ENCODE data around the gene LRMDA. TPM values are rescaled to one million over a fixed set of nuclear protein-coding genes. Genes with fewer than 3 reads are reported as not detected.

LRMDA gene
- total RNA-seq, 5 donors from 2014 or later (not counting 1 experiment from before 2014, with no cell fraction given): 0.30 to 1.2 TPM; not detected in 3

DNA sequence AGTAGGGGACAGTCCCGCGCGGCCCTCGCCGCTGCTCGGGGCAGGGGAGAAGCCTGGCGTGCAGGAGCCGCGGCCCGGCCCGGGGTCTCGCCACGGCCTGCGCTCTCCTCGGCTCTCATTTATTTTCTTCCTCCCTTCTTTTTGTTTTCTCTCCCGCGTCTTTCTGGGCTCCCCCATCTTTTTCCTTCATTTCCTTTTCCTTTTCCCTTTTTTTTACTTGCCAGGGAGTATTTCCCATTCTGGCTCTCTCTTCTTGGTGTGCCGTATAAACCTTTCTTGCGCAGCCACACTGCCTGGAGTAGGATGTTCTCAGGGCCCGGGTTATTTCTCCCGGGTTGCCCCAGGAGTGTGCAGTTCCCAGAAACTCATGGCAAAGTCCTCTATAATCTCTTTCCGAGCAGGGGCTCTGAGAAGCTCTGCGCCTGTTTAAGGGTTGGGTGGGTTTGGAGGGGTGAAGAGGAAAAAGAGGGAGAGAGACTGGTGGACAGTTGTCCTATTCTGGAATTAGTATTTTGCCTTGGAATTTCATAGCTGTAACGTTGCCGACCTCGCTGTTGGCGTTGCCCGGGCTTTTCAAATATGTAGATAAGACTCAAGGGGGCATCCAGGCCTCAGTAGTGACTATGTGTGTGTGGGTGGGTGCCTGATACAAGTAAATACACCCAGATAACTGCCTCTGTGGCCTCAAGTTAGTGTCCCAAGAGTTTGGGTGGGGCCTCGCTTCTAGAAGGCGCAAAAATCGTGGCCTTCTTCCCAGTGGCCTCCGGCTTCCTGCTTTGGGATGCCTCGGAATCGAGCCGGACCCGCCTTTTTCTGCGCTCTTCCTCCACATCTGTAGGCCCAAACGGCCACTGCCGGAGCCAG lies 25.6 kb upstream of the LRMDA start:
- Histone ChIP-seq H3K4me1 (ENCODE audit: control insufficient read depth in 1 of 2, extremely low read depth in 1 of 2, insufficient read depth in 2 of 2, low read length in 2 of 2) (peaks cover 4 to 55% of the 10 kb centered on the region in 2 experiments), H3K4me3 (ENCODE audit: control insufficient read depth in 1 of 2, extremely low read depth in 1 of 2, low read length in 1 of 2) (no peak overlapping the region), H3K36me3 (ENCODE audit: control insufficient read depth in 2 of 2, extremely low read depth in 1 of 2, insufficient read depth in 1 of 2, low read length in 1 of 2) (no peaks in the 10 kb centered on the region), H3K27me3 (replicated peaks in 1 of 2; ENCODE audit: control insufficient read depth in 2 of 2, extremely low read depth in 1 of 2, insufficient read depth in 2 of 2, low read length in 1 of 2) (peaks cover 0 to 92% of the 10 kb centered on the region in 2 experiments), H3K9me3 (no peaks in the 10 kb centered on the region), H3K27ac (ENCODE audit: low read length) (no peak overlapping the region)
- DNase-seq (no peak), ATAC-seq (replicated peaks in 1 of 4) (no peak)
- H3K9me3 Mint-ChIP-seq: no peaks in the 10 kb centered on the region
- WGBS (ENCODE audit: insufficient coverage): 86% methylated on average over 36 of the region's 39 CpGs
- peaks cover 41 to 53% (median 45%) of the 10 kb centered on the region in 3 donors for H3K4me1 Mint-ChIP-seq
- H3K27ac Mint-ChIP-seq: no peak overlapping the region
- H3K27me3 Mint-ChIP-seq: peaks cover 44 to 73% of the 10 kb centered on the region in 2 donors
- POLR2A ChIA-PET: interaction anchor here in 1 of 2 donors (0.7 kb wide), 1 partner anchor 1555 kb away, joined by 4 read pairs; no protein-coding TSS in a partner anchor
- no peaks in the 10 kb centered on the region for H3K36me3 Mint-ChIP-seq
- H3K4me3 Mint-ChIP-seq: peak overlapping the region in 2 of 3 donors; percentile 21 to 58
- CTCF ChIA-PET: no interaction called here

GRCh38 chr10:75406462-75407223 lies 24.8 kb upstream of the LRMDA start:
- Histone ChIP-seq H3K36me3 (ENCODE audit: control insufficient read depth in 2 of 2, extremely low read depth in 1 of 2, insufficient read depth in 1 of 2, low read length in 1 of 2) (no peaks in the 10 kb centered on the region), H3K27ac (ENCODE audit: low read length) (no peak overlapping the region), H3K9me3 (no peaks in the 10 kb centered on the region), H3K4me3 (ENCODE audit: control insufficient read depth in 1 of 2, extremely low read depth in 1 of 2, low read length in 1 of 2) (no peak overlapping the region), H3K27me3 (replicated peaks in 1 of 2; ENCODE audit: control insufficient read depth in 2 of 2, extremely low read depth in 1 of 2, insufficient read depth in 2 of 2, low read length in 1 of 2) (peaks cover 0 to 86% of the 10 kb centered on the region in 2 experiments), H3K4me1 (ENCODE audit: control insufficient read depth in 1 of 2, extremely low read depth in 1 of 2, insufficient read depth in 2 of 2, low read length in 2 of 2) (peaks cover 2 to 51% of the 10 kb centered on the region in 2 experiments)
- ChIA-PET POLR2A (no interaction called here), CTCF (no interaction called here)
- Mint-ChIP-seq H3K4me3 (peak overlapping the region in 2 of 3 donors; percentile 59 to 80), H3K4me1 (peaks cover 41 to 51% (median 45%) of the 10 kb centered on the region in 3 donors), H3K9me3 (no peaks in the 10 kb centered on the region), H3K27me3 (peaks cover 50 to 78% of the 10 kb centered on the region in 2 donors), H3K36me3 (no peaks in the 10 kb centered on the region), H3K27ac (no peak overlapping the region)
- ATAC-seq (replicated peaks in 1 of 4): no peak
- DNase-seq: no peak
- 96% methylated on average over 17 of the region's 29 CpGs for WGBS (ENCODE audit: insufficient coverage)

- no peak for DNase-seq
- no peaks in the 10 kb centered on the region for H3K9me3 Mint-ChIP-seq
- H3K27me3 ChIP-seq (replicated peaks in 1 of 2; ENCODE audit: control insufficient read depth in 2 of 2, extremely low read depth in 1 of 2, insufficient read depth in 2 of 2, low read length in 1 of 2): peaks cover 0 to 80% of the 10 kb centered on the region in 2 experiments
- H3K4me3 ChIP-seq (ENCODE audit: control insufficient read depth in 1 of 2, extremely low read depth in 1 of 2, low read length in 1 of 2): peak overlapping the region in 1 of 2 donors; percentile 71
- H3K36me3 Mint-ChIP-seq: no peaks in the 10 kb centered on the region
- H3K27ac ChIP-seq (ENCODE audit: low read length): no peak overlapping the region
- H3K4me1 Mint-ChIP-seq: peaks cover 36 to 47% (median 42%) of the 10 kb centered on the region in 3 donors
- H3K27me3 Mint-ChIP-seq: peaks cover 53 to 74% of the 10 kb centered on the region in 2 donors
- ChIA-PET POLR2A (no interaction called here), CTCF (no interaction called here)
- no peak for ATAC-seq (replicated peaks in 1 of 4)
- peak overlapping the region; percentile 59 to 80 (median 63) for H3K4me3 Mint-ChIP-seq
- no peak overlapping the region for H3K27ac Mint-ChIP-seq
- H3K9me3 ChIP-seq: no peaks in the 10 kb centered on the region
- WGBS (ENCODE audit: insufficient coverage): 31% methylated on average over 36 of the region's 37 CpGs
- peaks cover 0 to 45% of the 10 kb centered on the region in 2 experiments for H3K4me1 ChIP-seq (ENCODE audit: control insufficient read depth in 1 of 2, extremely low read depth in 1 of 2, insufficient read depth in 2 of 2, low read length in 2 of 2)
- no peaks in the 10 kb centered on the region for H3K36me3 ChIP-seq (ENCODE audit: control insufficient read depth in 2 of 2, extremely low read depth in 1 of 2, insufficient read depth in 1 of 2, low read length in 1 of 2)
These were observed 24.2 kb upstream of the LRMDA start for GRCh38 chr10:75407224-75407712.

DNA sequence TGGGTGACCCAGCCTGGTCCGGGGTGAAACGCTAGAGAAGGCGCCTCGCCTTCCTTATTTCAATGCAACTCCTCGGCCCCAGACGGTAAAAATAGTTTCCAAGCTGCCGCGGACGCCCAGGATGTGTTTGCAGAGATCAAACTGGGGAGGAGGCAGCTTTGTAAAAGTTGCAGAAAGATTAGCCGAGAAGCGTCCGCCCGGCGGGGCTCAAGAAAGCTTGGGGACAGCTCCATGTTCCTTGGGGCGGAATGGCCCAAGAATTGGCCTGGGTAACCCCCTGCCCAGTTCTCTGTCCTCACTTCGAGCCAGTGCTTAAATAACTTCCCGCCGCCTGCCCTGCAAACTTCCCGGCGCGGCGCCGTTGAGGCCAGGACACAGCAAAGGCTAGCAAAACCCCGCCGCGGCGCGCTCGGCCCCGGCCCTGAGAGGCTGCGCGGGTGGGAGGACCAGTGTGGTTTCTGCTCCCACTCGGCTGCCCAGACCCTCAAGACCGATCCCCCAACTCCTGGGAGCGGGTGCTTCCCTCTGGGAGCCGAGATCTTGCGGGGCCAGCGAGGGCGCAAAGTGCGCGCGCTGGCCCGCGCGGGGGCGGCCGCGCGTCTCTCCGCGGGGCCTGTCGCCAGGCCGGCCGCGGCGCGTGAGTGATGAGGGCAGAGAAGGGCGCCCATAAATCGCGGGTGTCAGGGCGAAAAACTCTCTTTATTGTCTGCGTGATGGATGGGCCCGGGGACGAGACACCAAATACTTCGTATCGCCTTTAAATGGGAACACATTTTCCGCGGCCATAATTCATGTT lies 23.5 kb upstream of the LRMDA start:
- no peaks in the 10 kb centered on the region for H3K36me3 Mint-ChIP-seq
- WGBS (ENCODE audit: insufficient coverage): 3% methylated on average over 52 of the region's 68 CpGs
- no peaks in the 10 kb centered on the region for H3K36me3 ChIP-seq (ENCODE audit: control insufficient read depth in 2 of 2, extremely low read depth in 1 of 2, insufficient read depth in 1 of 2, low read length in 1 of 2)
- ChIA-PET CTCF (no interaction called here), POLR2A (no interaction called here)
- ATAC-seq (replicated peaks in 1 of 4) (no peak), DNase-seq (no peak)
- no peak overlapping the region for H3K27ac ChIP-seq (ENCODE audit: low read length)
- peaks cover 53 to 74% of the 10 kb centered on the region in 2 donors for H3K27me3 Mint-ChIP-seq
- peak overlapping the region in 1 of 2 donors; percentile 71 for H3K4me3 ChIP-seq (ENCODE audit: control insufficient read depth in 1 of 2, extremely low read depth in 1 of 2, low read length in 1 of 2)
- peak overlapping the region; percentile 63 to 80 (median 68) for H3K4me3 Mint-ChIP-seq
- H3K27me3 ChIP-seq (replicated peaks in 1 of 2; ENCODE audit: control insufficient read depth in 2 of 2, extremely low read depth in 1 of 2, insufficient read depth in 2 of 2, low read length in 1 of 2): peaks cover 0 to 74% of the 10 kb centered on the region in 2 experiments
- H3K9me3 Mint-ChIP-seq: no peaks in the 10 kb centered on the region
- no peak overlapping the region for H3K27ac Mint-ChIP-seq
- peaks cover 0 to 38% of the 10 kb centered on the region in 2 experiments for H3K4me1 ChIP-seq (ENCODE audit: control insufficient read depth in 1 of 2, extremely low read depth in 1 of 2, insufficient read depth in 2 of 2, low read length in 2 of 2)
- H3K9me3 ChIP-seq: no peaks in the 10 kb centered on the region
- H3K4me1 Mint-ChIP-seq: peaks cover 30 to 40% (median 36%) of the 10 kb centered on the region in 3 donors

- Histone ChIP-seq H3K9me3 (no peaks in the 10 kb centered on the region), H3K4me3 (ENCODE audit: control insufficient read depth in 1 of 2, extremely low read depth in 1 of 2, low read length in 1 of 2) (peak overlapping the region in 1 of 2 donors; percentile 71), H3K36me3 (ENCODE audit: control insufficient read depth in 2 of 2, extremely low read depth in 1 of 2, insufficient read depth in 1 of 2, low read length in 1 of 2) (no peaks in the 10 kb centered on the region), H3K27ac (ENCODE audit: low read length) (no peak overlapping the region), H3K27me3 (replicated peaks in 1 of 2; ENCODE audit: control insufficient read depth in 2 of 2, extremely low read depth in 1 of 2, insufficient read depth in 2 of 2, low read length in 1 of 2) (peaks cover 0 to 68% of the 10 kb centered on the region in 2 experiments), H3K4me1 (ENCODE audit: control insufficient read depth in 1 of 2, extremely low read depth in 1 of 2, insufficient read depth in 2 of 2, low read length in 2 of 2) (peaks cover 0 to 33% of the 10 kb centered on the region in 2 experiments)
- ChIA-PET POLR2A (no interaction called here), CTCF (no interaction called here)
- WGBS (ENCODE audit: insufficient coverage): under 1% methylated on average over 14 of the region's 27 CpGs
- ATAC-seq (replicated peaks in 1 of 4): no peak
- H3K4me3 Mint-ChIP-seq: peak overlapping the region; percentile 52 to 80 (median 68)
- no peak overlapping the region for H3K27ac Mint-ChIP-seq
- DNase-seq: no peak
- no peaks in the 10 kb centered on the region for H3K36me3 Mint-ChIP-seq
- peaks cover 52 to 70% of the 10 kb centered on the region in 2 donors for H3K27me3 Mint-ChIP-seq
- peaks cover 24 to 35% (median 31%) of the 10 kb centered on the region in 3 donors for H3K4me1 Mint-ChIP-seq
- H3K9me3 Mint-ChIP-seq: no peaks in the 10 kb centered on the region
These were observed 22.9 kb upstream of the LRMDA start for GRCh38 chr10:75408509-75408875.

Measured in T-cell (primary cell).